NCI-H2029 treated with DMSO at 0.1 percent for 48 hours (cell line): ENCODE results near the gene CPNE2.
"Not testable (repeated sequence)": the region's sequence is repeated elsewhere in the genome, so short reads cannot be mapped to it uniquely, and the experiment has no call there.

Experiments used
- DNase-seq: peaks from one replicate; lab custom pipeline; 2025; lab: John Stamatoyannopoulos, UW

The CPNE2 gene

GRCh38 chr16:57069635-57070370 is 22.6 kb upstream of the CPNE2 start:
- no peak for DNase-seq

GRCh38 chr16:57070424-57070823 is 22.0 kb upstream of the CPNE2 start:
- no peak for DNase-seq

- not testable (repeated sequence) for DNase-seq
Observed at GRCh38 chr16:57071081-57071732, 21.2 kb upstream of the CPNE2 start.

GRCh38 chr16:57071831-57072582 is 20.4 kb upstream of the CPNE2 start:
- DNase-seq: no peak

GRCh38 chr16:57072616-57073275 is 19.6 kb upstream of the CPNE2 start:
- DNase-seq: no peak

GRCh38 chr16:57077714-57078113 is 14.7 kb upstream of the CPNE2 start:
- DNase-seq: no peak

GRCh38 chr16:57081744-57082143 is 10.6 kb upstream of the CPNE2 start:
- no peak for DNase-seq

GRCh38 chr16:57082664-57083063 is 9.7 kb upstream of the CPNE2 start:
- no peak for DNase-seq

- no peak for DNase-seq
Observed at GRCh38 chr16:57083485-57084126, 8.8 kb upstream of the CPNE2 start.

GRCh38 chr16:57084257-57084770 is 8.1 kb upstream of the CPNE2 start:
- DNase-seq: no peak

GRCh38 chr16:57084996-57085395 is 7.4 kb upstream of the CPNE2 start:
- DNase-seq: no peak

GRCh38 chr16:57087003-57087402 is 5.4 kb upstream of the CPNE2 start:
- DNase-seq: no peak

- DNase-seq: no peak
Observed at GRCh38 chr16:57089406-57089805, 3.0 kb upstream of the CPNE2 start.

GRCh38 chr16:57091200-57091974 is 996 bp upstream of the CPNE2 start:
- no peak for DNase-seq

- no peak for DNase-seq
Observed at GRCh38 chr16:57092786-57093411, 516 bp downstream of the CPNE2 start.

GRCh38 chr16:57093666-57094564 is 1.5 kb downstream of the CPNE2 start:
- DNase-seq: no peak

- no peak for DNase-seq
Observed at GRCh38 chr16:57094911-57095310, 2.5 kb downstream of the CPNE2 start.

- no peak for DNase-seq
Observed at GRCh38 chr16:57096192-57096591, 3.8 kb downstream of the CPNE2 start.

GRCh38 chr16:57096793-57097192 is 4.4 kb downstream of the CPNE2 start:
- no peak for DNase-seq
